SK-N-SH (cell line): ENCODE results near the gene CYP11A1. TPM values are rescaled to one million over a fixed set of nuclear protein-coding genes. Genes with fewer than 3 reads are reported as not detected.

ENCODE experiments used
- CTCF ChIA-PET: fragments of 300-600, 350-600 bp; formaldehyde crosslinking; extraction: SDS; loops from one replicate; lab custom pipeline; 2021; lab: Yijun Ruan, JAX
- POLR2A ChIA-PET: fragments of 350-600 bp; sonication (Branson Sonifier 250); formaldehyde crosslinking; extraction: SDS; loops from one replicate; lab custom pipeline; 2020; ENCODE audit warnings: antibody characterized with exemption, inconsistent platforms; lab: Yijun Ruan, JAX
- DNase-seq: peaks from one replicate; pipeline ENCODE4 v3.0.0; 2012
- H2AFZ ChIP-seq: fragments of 200-600 bp; sonication (generic); 2 replicates; pipeline ENCODE4 v1.8.1; 2016; ENCODE audit warnings: antibody characterized with exemption, mild to moderate bottlenecking, low read depth
- H3F3A ChIP-seq: fragments of 200-600 bp; sonication (generic); replicated peaks from 2 replicates; pipeline ENCODE3; 2016; ENCODE audit warnings: antibody characterized with exemption, mild to moderate bottlenecking; ENCODE audit not compliant: insufficient read depth
- H3K27ac ChIP-seq, 2 experiments: fragments of 200-500 bp in 1 of 2; fragments of 200-600 bp in 1 of 2; sonication (Bioruptor generic) in 1 of 2; sonication (generic), shearing (Covaris generic) in 1 of 2; 2 replicates each; pipeline versions ENCODE4 v1.5.1 to v1.6.1; 2014 to 2016; ENCODE audit warnings: low read depth in 2 of 2, inconsistent platforms in 1 of 2, low read length in 1 of 2, mild to moderate bottlenecking in 1 of 2, mixed read lengths in 1 of 2
- H3K27me3 ChIP-seq: fragments of 200-600 bp; sonication (generic), shearing (Covaris generic); 2 replicates; pipeline ENCODE4 v1.6.1; 2016; ENCODE audit warnings: mixed run types; ENCODE audit not compliant: insufficient read depth
- H3K36me3 ChIP-seq, 2 experiments: fragments of 200-500 bp in 1 of 2; fragments of 200-600 bp in 1 of 2; sonication (Bioruptor generic) in 1 of 2; sonication (generic) in 1 of 2; replicated peaks in 1 of 2; 2 replicates each; pipeline versions ENCODE3 to v1.5.1; 2014 to 2016; ENCODE audit warnings: low read length in 1 of 2, mild to moderate bottlenecking in 1 of 2; ENCODE audit not compliant: insufficient read depth in 2 of 2, control insufficient read depth in 1 of 2
- H3K4me1 ChIP-seq, 2 experiments: fragments of 200-500 bp in 1 of 2; fragments of 200-600 bp in 1 of 2; sonication (Bioruptor generic) in 1 of 2; sonication (generic), shearing (Covaris generic) in 1 of 2; 2 replicates each; pipeline versions ENCODE4 v1.5.1 to v1.6.1; 2014 to 2016; ENCODE audit warnings: low read depth in 1 of 2, low read length in 1 of 2, mixed run types in 1 of 2; ENCODE audit not compliant: insufficient read depth in 2 of 2, control insufficient read depth in 1 of 2
- H3K4me2 ChIP-seq: fragments of 200-600 bp; sonication (generic), shearing (Covaris generic); 2 replicates; pipeline ENCODE4 v1.6.1; 2017; ENCODE audit warnings: mixed run types
- H3K4me3 ChIP-seq, 2 experiments: fragments of 200-500 bp in 1 of 2; fragments of 200-600 bp in 1 of 2; sonication (Bioruptor generic) in 1 of 2; sonication (generic), shearing (Covaris generic) in 1 of 2; 2 replicates each; pipeline versions ENCODE4 v1.5.1 to v1.8.1; 2014 to 2016; ENCODE audit warnings: low read depth in 2 of 2, inconsistent platforms in 1 of 2, low read length in 1 of 2, mild to moderate bottlenecking in 1 of 2, mixed read lengths in 1 of 2, moderate library complexity in 1 of 2
- H3K79me2 ChIP-seq: fragments of 200-600 bp; sonication (generic); 2 replicates; pipeline ENCODE4 v1.8.1; 2017; ENCODE audit warnings: mild to moderate bottlenecking; ENCODE audit not compliant: insufficient read depth
- H3K9ac ChIP-seq: fragments of 200-600 bp; sonication (generic); 2 replicates; pipeline ENCODE4 v1.6.1; 2017; ENCODE audit warnings: mixed run types
- H3K9me2 ChIP-seq: fragments of 200-600 bp; sonication (generic); 2 replicates; pipeline ENCODE4 v1.6.1; 2017; ENCODE audit warnings: mixed run types
- H3K9me3 ChIP-seq: fragments of 200-600 bp; sonication (generic); 2 replicates; pipeline ENCODE4 v1.6.1; 2017; ENCODE audit warnings: mixed run types, mild to moderate bottlenecking, moderate library complexity
- H4K20me1 ChIP-seq: fragments of 200-600 bp; sonication (generic); 2 replicates; pipeline ENCODE4 v1.6.1; 2017; ENCODE audit warnings: mild to moderate bottlenecking, mixed run types; ENCODE audit not compliant: insufficient read depth
- CHD2 ChIP-seq: fragments of 150-350 bp; IDR thresholded peaks from 2 replicates; pipeline ENCODE4 v1.6.1; 2018; ENCODE audit warnings: low read length; ENCODE audit not compliant: partially characterized antibody
- FOXJ3 ChIP-seq: sonication (generic); formaldehyde crosslinking; IDR thresholded peaks from 2 replicates; pipeline ENCODE4 v1.5.1; 2020; ENCODE audit warnings: mild to moderate bottlenecking, missing genetic modification reagents
- JUND ChIP-seq: IDR thresholded peaks from 2 replicates; pipeline ENCODE4 v1.4.0; 2012
- MEF2A ChIP-seq: IDR thresholded peaks from 2 replicates; pipeline ENCODE4 v1.4.0; 2012; ENCODE audit warnings: low read depth, borderline replicate concordance
- NFIC ChIP-seq: IDR thresholded peaks from 2 replicates; pipeline ENCODE4 v1.4.0; 2012; ENCODE audit warnings: borderline replicate concordance
- RXRA ChIP-seq: IDR thresholded peaks from 2 replicates; pipeline ENCODE4 v1.4.0; 2012; ENCODE audit warnings: low read depth, mild to moderate bottlenecking, borderline replicate concordance
- TCF12 ChIP-seq: IDR thresholded peaks from 2 replicates; pipeline ENCODE4 v1.4.0; 2012
- TEAD4 ChIP-seq: IDR thresholded peaks from 2 replicates; pipeline ENCODE4 v1.4.0; 2012; ENCODE audit warnings: mild to moderate bottlenecking, borderline replicate concordance; ENCODE audit not compliant: insufficient read depth
- WGBS: methylation state at CpG from one replicate; pipeline ENCODE4 v1.1.6; 2017; ENCODE audit warnings: low lambda C conversion rate; 5-methylcytosine and 5-hydroxymethylcytosine counted together
- polyA plus RNA-seq, 3 experiments: library from polyadenylated mRNA; depleted of rRNA; stranded (reverse); fragments of >200 nt; gene quantifications; 2 replicates each; pipeline ENCODE4 v1.2.3, GENCODE V29; 2012
- TF ChIP-seq, protein P1 (sequence below): IDR thresholded peaks from 2 replicates; pipeline ENCODE4 v1.4.0; 2012; ENCODE audit warnings: low read depth, borderline replicate concordance
- TF ChIP-seq, protein P2 (sequence below): IDR thresholded peaks from 2 replicates; pipeline ENCODE4 v1.6.1; 2012; ENCODE audit warnings: mild to moderate bottlenecking, low read depth, low read length, moderate library complexity

The CYP11A1 gene
- polyA plus RNA-seq, 1 of the 3 experiments (the other 2 are of a cell fraction) = 0.08 TPM

DNA sequence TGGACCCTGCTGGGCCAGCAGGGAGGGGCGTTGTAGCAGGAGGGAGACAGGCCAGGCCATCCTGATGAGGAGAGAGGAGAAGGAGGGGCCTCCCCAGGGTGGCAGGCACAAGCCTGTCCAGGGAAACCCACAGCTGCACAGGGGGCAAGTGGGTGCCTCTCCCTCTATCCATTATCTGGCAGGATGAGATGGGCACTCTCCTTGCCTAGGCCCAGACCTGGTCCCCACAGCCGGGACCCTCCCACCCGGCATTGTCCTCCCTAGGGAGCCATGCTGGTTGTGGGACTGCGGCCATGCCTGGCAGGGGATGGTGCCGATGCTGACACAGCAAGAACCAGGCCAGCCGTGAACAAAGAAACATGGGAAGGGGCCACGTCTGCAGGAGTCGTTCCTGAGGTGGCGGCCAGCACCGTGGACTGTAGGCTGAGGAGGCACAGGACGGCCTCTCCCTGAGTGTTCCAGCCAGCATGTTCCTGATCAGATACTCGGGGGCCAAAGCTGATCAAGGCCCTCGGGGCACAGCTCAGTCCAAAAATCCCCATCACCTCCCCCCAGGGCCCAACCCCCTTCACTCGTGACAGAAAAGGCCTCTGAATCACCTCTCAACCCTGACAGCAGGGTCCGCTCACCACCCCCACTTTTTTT, 19.2 kb upstream of the CYP11A1 start (continued):
- TF ChIP-seq, protein P1, sequence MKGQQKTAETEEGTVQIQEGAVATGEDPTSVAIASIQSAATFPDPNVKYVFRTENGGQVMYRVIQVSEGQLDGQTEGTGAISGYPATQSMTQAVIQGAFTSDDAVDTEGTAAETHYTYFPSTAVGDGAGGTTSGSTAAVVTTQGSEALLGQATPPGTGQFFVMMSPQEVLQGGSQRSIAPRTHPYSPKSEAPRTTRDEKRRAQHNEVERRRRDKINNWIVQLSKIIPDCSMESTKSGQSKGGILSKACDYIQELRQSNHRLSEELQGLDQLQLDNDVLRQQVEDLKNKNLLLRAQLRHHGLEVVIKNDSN = no peak
- TF ChIP-seq, protein P2, sequence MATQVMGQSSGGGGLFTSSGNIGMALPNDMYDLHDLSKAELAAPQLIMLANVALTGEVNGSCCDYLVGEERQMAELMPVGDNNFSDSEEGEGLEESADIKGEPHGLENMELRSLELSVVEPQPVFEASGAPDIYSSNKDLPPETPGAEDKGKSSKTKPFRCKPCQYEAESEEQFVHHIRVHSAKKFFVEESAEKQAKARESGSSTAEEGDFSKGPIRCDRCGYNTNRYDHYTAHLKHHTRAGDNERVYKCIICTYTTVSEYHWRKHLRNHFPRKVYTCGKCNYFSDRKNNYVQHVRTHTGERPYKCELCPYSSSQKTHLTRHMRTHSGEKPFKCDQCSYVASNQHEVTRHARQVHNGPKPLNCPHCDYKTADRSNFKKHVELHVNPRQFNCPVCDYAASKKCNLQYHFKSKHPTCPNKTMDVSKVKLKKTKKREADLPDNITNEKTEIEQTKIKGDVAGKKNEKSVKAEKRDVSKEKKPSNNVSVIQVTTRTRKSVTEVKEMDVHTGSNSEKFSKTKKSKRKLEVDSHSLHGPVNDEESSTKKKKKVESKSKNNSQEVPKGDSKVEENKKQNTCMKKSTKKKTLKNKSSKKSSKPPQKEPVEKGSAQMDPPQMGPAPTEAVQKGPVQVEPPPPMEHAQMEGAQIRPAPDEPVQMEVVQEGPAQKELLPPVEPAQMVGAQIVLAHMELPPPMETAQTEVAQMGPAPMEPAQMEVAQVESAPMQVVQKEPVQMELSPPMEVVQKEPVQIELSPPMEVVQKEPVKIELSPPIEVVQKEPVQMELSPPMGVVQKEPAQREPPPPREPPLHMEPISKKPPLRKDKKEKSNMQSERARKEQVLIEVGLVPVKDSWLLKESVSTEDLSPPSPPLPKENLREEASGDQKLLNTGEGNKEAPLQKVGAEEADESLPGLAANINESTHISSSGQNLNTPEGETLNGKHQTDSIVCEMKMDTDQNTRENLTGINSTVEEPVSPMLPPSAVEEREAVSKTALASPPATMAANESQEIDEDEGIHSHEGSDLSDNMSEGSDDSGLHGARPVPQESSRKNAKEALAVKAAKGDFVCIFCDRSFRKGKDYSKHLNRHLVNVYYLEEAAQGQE = no peak
- TF ChIP-seq FOXJ3 (no peak), TCF12 (no peak)

DNA sequence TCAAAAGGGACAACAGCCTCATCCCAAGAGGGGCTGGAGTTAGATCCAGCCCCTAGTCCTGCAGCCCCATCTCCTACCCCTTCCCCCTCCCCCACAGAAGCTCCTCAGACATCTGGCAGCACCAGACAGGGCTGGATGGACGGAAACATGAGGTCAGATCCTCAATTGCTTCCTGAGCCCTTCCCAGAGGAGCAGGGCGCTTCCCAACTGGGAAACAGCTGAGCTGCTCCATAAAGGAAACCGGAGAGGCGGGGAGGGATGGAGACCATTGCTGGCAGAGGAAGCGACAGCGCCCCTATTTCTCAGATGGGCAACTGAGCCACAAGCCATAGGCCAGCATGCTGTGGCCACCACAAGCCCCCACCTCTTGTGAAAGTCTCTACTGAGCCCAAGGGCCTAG, 18.3 kb upstream of the CYP11A1 start:
- no peak overlapping the region for H2AFZ ChIP-seq
- H3K9me3 ChIP-seq = no peaks in the 10 kb centered on the region
- H3K27ac ChIP-seq = no peak overlapping the region; a peak in 1 of 4 replicates
- no peaks in the 10 kb centered on the region for H3F3A ChIP-seq
- WGBS = 96% methylated on average over 6 of the region's 6 CpGs
- H3K4me3 ChIP-seq = no peak overlapping the region
- H3K9ac ChIP-seq = no peak overlapping the region
- peaks cover 0 to 30% of the 10 kb centered on the region in 2 experiments; a peak in 1 of 4 replicates for H3K4me1 ChIP-seq
- TF ChIP-seq, protein P2 = no peak
- TF ChIP-seq MEF2A (no peak), CHD2 (no peak), NFIC (no peak), RXRA (no peak), TEAD4 (no peak), JUND (no peak)
- TF ChIP-seq, protein P1 = no peak
- TF ChIP-seq, all 33 proteins: peak for 0
- Histone ChIP-seq H3K9me2 (no peaks in the 10 kb centered on the region), H3K79me2 (no peaks in the 10 kb centered on the region), H3K27me3 (no peaks in the 10 kb centered on the region), H3K4me2 (no peak overlapping the region), H3K36me3 (no peaks in the 10 kb centered on the region), H4K20me1 (no peaks in the 10 kb centered on the region)
- DNase-seq = no peak
- CTCF ChIA-PET = interaction anchor here (0.9 to 23.8 kb wide), 8 partner anchors 11 to 396 kb away, joined by 3 to 779 read pairs (median 4); partner anchors contain the start of genes CSK, SEMA7A and UBL7
- POLR2A ChIA-PET = no interaction called here
